Measurements from ENCODE around the gene LRRTM4.

DNA sequence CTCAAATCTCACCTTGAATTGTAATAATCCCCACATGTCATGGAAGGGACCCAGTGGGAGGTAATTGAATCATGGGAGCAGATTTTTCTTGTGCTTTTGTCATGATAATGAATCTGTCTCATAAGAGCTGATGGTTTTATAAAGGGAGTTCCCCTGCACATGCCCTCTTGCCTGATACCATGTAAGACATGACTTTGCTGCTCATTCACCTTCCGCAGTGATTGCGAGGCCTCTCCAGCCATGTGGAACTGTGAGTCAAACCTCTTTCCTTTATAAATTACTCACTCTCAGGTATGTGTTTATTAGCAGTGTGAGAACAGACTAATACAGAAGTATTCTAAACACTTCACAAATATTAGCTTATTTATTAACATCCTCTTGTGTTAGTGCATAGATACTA lies 516.7 kb downstream of the LRRTM4 start:
- TF ChIP-seq, protein P1, sequence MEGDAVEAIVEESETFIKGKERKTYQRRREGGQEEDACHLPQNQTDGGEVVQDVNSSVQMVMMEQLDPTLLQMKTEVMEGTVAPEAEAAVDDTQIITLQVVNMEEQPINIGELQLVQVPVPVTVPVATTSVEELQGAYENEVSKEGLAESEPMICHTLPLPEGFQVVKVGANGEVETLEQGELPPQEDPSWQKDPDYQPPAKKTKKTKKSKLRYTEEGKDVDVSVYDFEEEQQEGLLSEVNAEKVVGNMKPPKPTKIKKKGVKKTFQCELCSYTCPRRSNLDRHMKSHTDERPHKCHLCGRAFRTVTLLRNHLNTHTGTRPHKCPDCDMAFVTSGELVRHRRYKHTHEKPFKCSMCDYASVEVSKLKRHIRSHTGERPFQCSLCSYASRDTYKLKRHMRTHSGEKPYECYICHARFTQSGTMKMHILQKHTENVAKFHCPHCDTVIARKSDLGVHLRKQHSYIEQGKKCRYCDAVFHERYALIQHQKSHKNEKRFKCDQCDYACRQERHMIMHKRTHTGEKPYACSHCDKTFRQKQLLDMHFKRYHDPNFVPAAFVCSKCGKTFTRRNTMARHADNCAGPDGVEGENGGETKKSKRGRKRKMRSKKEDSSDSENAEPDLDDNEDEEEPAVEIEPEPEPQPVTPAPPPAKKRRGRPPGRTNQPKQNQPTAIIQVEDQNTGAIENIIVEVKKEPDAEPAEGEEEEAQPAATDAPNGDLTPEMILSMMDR (IDR thresholded peaks at IDR 0.05): no peak
- no peak for TF ChIP-seq EZH2 (IDR thresholded peaks at IDR 0.05; ENCODE audit: borderline replicate concordance, insufficient read depth, low read depth, low read length, poor library complexity, severe bottlenecking)
